Fibroblast of the aortic adventitia (primary cell): ENCODE data around the gene MROH7. TPM values are rescaled to one million over a fixed set of nuclear protein-coding genes. Genes with fewer than 3 reads are reported as not detected.
"Not testable (repeated sequence)": the region's sequence is repeated elsewhere in the genome, so short reads cannot be mapped to it uniquely, and the experiment has no call there.

Source experiments
- DNase-seq: peaks from one replicate; pipeline ENCODE4 v3.0.0-alpha.2; 2010; ENCODE audit warnings: low read depth
- H3K4me3 ChIP-seq: 2 replicates; pipeline ENCODE4 v1.5.1; 2011; ENCODE audit warnings: low read depth, mild to moderate bottlenecking, control low read depth, low read length, moderate library complexity
- total RNA-seq: library from RNA; depleted of rRNA; stranded (reverse); fragments of >200 nt; gene quantifications from 2 replicates; pipeline ENCODE4 v1.2.3, GENCODE V29; 2012; ENCODE audit warnings: low replicate concordance
- TF ChIP-seq, protein P1 (sequence below): IDR thresholded peaks from 2 replicates; pipeline ENCODE4 v1.5.1; 2011; ENCODE audit warnings: mild to moderate bottlenecking, low read length, control low read depth, inconsistent platforms; ENCODE audit not compliant: insufficient read depth

The MROH7 gene
- total RNA-seq, 1 donor: 0.27 TPM

DNA sequence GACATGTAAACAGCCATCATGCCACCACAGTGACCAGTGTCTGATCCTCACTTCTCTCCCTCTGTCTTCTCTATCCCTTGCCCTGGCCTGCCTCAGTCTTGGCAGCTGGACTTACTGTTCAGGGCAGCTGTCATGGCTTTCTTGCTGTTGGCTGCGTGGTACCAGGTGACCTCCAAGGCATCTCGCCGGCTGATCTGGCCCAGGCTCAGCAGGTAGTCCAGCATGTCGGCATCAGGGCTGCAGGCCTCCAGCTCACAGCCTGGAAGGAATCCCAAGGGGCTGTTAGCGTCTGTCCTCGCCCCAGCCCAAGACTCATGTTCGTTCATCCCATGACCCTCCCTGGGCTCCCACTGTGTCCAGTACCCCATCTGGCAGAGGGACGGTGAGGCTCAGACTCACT lies 21.8 kb upstream of the MROH7 start:
- no peak for DNase-seq
- H3K4me3 ChIP-seq: no peak overlapping the region
- TF ChIP-seq, protein P1, sequence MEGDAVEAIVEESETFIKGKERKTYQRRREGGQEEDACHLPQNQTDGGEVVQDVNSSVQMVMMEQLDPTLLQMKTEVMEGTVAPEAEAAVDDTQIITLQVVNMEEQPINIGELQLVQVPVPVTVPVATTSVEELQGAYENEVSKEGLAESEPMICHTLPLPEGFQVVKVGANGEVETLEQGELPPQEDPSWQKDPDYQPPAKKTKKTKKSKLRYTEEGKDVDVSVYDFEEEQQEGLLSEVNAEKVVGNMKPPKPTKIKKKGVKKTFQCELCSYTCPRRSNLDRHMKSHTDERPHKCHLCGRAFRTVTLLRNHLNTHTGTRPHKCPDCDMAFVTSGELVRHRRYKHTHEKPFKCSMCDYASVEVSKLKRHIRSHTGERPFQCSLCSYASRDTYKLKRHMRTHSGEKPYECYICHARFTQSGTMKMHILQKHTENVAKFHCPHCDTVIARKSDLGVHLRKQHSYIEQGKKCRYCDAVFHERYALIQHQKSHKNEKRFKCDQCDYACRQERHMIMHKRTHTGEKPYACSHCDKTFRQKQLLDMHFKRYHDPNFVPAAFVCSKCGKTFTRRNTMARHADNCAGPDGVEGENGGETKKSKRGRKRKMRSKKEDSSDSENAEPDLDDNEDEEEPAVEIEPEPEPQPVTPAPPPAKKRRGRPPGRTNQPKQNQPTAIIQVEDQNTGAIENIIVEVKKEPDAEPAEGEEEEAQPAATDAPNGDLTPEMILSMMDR: no peak

DNA sequence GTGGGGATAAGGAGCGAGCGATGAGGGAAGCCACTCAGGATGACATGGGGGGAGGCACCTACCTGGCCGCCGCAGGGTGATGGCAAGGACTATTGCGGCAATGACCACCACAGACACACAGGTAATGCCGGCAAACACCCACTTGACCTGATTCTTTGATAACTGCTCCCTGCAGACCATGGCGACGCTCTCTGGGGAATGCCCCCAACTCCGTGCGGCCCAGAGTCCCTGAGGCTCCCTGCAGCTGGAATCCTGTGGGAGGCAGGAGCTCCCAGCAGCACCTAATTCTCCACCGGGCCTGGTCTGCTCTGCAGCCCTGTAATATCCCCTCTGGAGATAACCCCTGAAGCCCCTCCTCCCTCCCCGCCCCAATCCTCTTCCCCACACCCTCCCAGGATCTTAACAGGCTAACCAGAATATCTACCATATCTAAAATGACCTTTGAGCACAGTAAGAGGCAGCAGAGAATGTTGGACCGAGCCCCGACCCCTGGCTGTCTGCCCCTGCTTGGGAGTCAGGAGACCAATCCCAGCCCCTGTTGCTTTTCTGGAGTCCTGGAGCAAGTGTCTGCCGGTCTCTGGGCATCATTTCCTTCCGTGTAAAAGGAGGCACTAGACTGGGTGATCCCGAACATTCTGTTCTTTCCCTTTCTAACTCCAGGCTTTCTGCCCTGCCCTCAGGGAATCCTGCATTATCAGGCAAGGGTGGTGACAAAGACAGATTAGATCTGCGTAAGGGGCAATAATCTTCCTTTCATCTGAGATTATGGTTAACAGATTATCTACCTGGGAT lies 18.2 kb upstream of the MROH7 start, which contains the start of gene FAM151A:
TSS of gene FAM151A (minus strand) at position 310 of the 792 bp plus-strand sequence. CDS start at position 180, 130 bp downstream.
- no peak within 1 kb of the TSS for H3K4me3 ChIP-seq
- TF ChIP-seq, protein P1: no peak
- DNase-seq: no peak

DNA sequence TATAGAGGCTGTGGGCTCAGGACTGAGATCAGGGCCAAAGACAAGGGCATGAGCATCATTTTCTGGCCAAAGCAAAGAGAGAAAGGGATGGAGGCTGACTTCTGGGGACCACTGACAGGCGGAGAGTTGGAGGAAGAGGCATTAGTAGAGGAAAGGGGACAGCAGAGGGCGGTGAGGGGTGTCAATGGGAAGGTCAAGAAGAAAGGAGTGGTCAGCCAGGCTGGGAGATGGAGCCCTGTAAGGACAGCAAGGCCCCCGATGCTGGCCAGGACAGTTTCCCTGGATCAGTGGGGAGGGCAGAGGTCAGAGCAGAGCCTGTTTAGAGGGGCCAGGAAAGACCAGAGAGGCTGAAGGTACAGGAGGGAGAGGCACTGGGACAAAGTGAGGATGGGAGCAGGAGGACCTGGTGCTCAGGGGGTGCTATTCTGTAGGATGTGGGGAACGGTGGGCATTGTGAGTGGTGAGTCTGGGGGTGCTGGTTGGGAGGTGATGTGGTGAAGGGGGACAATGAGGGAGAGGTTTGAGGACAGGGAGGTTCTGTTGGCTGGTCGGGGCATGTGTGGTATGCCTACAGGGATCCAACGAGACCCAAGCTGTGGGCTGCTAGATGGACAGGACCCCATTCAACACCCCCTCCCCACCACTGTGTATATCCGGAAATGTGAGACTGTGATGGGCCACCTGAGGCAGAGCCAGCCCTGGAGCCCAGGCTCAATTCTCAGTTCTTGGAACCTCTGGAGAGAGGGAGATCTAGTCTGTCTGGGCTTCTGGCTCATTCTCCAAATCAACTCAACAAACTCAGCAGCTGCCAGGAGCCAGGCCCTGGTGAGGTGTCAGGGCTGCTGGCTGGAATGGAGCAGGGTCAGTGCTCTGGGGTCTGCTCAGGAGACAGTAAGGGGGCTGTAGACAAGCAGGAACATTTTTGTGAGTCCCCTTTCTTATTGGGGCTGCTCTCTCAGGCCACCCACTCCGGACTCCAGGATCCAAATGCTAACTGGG lies 16.8 kb upstream of the MROH7 start:
- TF ChIP-seq, protein P1: no peak
- no peak for DNase-seq
- H3K4me3 ChIP-seq: no peak overlapping the region

DNA sequence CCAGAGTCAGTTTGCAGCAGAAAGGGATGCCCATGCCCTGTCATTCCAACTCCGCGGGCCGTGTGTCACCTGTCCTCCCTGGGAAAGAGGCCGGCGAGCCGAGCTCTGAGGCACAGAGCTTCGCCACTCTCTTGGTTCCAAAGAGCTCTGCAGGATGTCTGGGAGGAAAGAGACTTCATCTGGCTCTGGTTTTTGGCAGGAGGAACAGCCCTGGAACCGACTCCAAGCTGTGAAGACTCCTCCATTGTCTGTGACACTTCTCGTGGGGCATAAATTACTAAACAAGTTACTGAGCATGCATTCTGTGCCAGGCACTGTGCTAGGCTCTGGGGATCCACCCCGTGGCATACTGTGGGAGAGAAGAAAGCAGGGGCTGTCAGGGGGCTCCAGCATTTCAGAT lies 14.4 kb upstream of the MROH7 start:
- TF ChIP-seq, protein P1: no peak
- DNase-seq: no peak
- H3K4me3 ChIP-seq: no peak overlapping the region

DNA sequence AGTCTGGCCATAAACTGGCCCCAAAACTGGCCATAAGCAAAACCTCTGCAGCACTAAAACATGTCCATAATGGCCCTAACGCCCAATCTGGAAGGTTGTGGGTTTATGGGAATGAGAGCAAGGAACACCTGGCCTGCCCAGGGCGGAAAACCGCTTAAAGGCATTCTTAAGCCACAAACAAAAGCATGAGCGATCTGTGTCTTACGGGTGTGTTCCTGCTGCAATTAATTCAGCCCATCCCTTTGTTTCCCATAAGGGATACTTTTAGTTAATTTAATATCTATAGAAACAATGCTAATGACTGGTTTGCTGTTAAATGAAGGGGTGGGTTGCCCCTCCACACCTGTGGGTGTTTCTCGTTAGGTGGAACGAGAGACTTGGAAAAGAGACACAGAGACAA lies 5.8 kb upstream of the MROH7 start:
- not testable (repeated sequence) for DNase-seq, H3K4me3 ChIP-seq

DNA sequence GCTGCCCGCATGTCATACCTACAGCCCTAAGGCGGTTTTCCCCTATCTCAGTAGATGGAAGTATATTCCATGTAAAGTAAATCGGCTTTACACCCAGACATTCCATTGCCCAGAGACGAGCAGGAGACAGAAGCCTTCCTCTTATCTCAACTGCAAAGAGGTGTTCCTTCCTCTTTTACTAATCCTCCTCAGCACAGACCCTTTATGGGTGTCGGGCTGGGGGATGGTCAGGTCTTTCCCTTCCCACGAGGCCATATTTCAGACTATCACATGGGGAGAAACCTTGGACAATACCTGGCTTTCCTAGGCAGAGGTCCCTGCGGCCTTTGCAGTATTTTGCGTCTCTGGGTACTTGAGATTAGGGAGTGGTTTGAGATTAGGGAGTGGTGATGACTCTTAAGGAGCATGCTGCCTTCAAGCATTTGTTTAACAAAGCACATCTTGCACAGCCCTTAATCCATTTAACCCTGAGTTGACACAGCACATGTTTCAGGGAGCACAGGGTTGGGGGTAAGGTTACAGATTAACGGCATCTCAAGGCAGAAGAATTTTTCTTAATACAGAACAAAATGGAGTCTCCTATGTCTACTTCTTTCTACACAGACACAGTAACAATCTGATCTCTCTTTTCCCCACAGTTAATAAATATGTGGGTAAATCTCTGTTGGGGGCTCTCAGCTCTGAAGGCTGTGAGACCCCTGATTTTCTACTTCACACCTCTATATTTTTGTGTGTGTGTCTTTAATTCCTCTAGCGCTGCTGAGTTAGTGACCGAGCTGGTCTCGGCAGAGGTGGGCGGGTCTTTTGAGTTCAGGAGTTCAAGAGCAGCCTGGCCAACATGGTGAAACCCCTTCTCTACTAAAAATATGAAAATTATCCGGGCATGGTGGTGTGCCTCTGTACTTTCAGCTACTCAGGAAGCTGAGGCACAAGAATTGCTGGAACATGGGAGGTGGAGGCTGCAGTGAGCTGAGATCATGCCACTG lies 4.8 kb upstream of the MROH7 start:
- DNase-seq: not testable (repeated sequence)

DNA sequence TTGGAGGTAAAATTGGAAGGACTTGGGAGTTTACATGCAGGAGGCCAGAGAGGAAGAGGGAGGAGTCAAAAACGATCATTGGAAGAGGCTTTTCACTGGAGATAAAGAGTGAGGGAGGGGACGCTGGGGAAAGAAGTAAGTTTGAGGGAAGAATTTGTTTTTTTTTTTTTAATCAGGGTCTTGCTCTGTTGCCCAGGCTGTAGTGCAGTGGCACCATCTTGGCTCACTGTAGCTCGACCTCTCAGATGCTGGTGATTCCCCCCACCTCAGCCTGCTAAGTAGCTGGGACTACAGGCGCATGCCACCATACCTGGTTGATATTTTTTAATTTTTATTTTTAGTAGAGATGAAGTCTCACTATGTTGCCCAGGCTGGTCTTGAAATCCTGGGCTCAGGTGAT lies 1.2 kb upstream of the MROH7 start:
- TF ChIP-seq, protein P1: no peak
- DNase-seq: no peak
- no peak overlapping the region for H3K4me3 ChIP-seq

More for the DNA sequence above, 4.8 kb upstream of the MROH7 start:
- H3K4me3 ChIP-seq: not testable (repeated sequence)
